Fibroblast of the aortic adventitia (primary cell): ENCODE results near the gene OR1D5. TPM values are rescaled to one million over a fixed set of nuclear protein-coding genes. Genes with fewer than 3 reads are reported as not detected.
"Not testable (repeated sequence)": the region's sequence is repeated elsewhere in the genome, so short reads cannot be mapped to it uniquely, and the experiment has no call there.

ENCODE experiments used
- DNase-seq: peaks from one replicate; pipeline ENCODE4 v3.0.0-alpha.2; 2010; ENCODE audit warnings: low read depth
- H3K4me3 ChIP-seq: 2 replicates; pipeline ENCODE4 v1.5.1; 2011; ENCODE audit warnings: low read depth, mild to moderate bottlenecking, control low read depth, low read length, moderate library complexity
- total RNA-seq: library from RNA; depleted of rRNA; stranded (reverse); fragments of >200 nt; gene quantifications from 2 replicates; pipeline ENCODE4 v1.2.3, GENCODE V29; 2012; ENCODE audit warnings: low replicate concordance
- TF ChIP-seq, protein P1 (sequence below): IDR thresholded peaks from 2 replicates; pipeline ENCODE4 v1.5.1; 2011; ENCODE audit warnings: mild to moderate bottlenecking, low read length, control low read depth, inconsistent platforms; ENCODE audit not compliant: insufficient read depth

OR1D5 gene, protein sequence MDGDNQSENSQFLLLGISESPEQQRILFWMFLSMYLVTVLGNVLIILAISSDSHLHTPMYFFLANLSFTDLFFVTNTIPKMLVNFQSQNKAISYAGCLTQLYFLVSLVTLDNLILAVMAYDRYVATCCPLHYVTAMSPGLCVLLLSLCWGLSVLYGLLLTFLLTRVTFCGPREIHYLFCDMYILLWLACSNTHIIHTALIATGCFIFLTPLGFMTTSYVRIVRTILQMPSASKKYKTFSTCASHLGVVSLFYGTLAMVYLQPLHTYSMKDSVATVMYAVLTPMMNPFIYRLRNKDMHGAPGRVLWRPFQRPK
- not detected in 2 replicates for total RNA-seq

DNA sequence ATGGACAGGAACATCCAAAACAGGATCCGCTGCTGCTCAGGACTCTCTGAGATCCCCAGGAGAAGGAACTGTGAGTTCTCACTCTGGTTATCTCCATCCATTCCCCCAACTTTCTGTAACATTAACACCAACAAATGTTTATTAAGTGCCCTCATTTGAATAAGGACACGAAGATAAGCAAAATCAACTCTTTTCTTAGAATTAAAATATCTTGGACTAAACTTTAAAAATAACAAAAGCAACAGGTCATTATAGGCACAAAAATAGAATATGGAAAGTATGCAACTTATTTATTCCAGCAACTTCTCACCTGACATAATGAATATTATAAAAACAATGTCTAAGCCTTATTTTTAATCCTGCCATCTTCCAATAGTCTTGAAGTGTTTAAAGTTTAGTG is at the start of gene OR1D5:
OR1D5 (minus strand) TSS at position 101 of the 400 bp plus-strand sequence; CDS start at position 101, 0 bp downstream.
- H3K4me3 ChIP-seq, DNase-seq: not testable (repeated sequence)

DNA sequence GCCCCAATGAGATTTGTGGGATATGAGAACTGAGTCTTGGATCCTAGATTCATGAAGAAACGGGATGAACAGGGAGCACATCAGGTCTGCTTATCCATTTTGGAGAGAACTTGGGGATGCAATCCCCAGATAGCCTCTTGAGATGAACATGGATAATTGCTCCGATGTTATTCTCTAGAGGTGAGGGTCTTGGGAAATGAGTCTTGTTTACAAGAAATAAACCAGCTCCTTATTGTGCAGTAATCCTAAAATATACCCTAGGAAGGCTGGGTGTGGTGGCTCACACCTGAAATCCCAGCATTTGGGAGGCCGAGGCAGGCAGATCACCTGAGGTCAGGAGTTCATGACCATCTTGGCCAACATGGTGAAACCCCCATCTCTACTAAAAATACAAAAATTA is 40.9 kb upstream of the OR1D5 start, which contains the start of gene OR1D2:
OR1D2 (minus strand) TSS at position 101 of the 400 bp plus-strand sequence. CDS start 11,426 bp downstream, outside the sequence.
- TF ChIP-seq, protein P1, sequence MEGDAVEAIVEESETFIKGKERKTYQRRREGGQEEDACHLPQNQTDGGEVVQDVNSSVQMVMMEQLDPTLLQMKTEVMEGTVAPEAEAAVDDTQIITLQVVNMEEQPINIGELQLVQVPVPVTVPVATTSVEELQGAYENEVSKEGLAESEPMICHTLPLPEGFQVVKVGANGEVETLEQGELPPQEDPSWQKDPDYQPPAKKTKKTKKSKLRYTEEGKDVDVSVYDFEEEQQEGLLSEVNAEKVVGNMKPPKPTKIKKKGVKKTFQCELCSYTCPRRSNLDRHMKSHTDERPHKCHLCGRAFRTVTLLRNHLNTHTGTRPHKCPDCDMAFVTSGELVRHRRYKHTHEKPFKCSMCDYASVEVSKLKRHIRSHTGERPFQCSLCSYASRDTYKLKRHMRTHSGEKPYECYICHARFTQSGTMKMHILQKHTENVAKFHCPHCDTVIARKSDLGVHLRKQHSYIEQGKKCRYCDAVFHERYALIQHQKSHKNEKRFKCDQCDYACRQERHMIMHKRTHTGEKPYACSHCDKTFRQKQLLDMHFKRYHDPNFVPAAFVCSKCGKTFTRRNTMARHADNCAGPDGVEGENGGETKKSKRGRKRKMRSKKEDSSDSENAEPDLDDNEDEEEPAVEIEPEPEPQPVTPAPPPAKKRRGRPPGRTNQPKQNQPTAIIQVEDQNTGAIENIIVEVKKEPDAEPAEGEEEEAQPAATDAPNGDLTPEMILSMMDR: no peak
- no peak within 1 kb of the TSS for H3K4me3 ChIP-seq
- DNase-seq: no peak

DNA sequence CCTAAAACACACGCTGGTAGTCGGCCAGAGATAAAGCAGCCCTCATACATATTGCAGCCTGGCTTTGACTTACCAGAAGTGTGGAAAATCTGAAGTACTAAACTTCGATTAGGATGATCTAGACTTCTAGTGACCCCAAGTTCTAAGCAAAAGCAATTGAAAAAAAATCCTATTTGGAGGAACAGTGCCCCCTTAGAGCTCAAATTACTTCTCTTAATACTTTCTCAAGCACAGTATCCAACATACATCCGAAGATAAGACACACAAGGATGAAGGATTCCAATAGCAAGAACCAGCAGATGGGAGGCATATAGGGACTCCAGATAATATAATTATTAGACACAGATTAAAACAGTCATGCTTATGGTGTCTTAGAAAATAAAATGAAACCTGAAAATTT is 10.4 kb upstream of the OR1D5 start:
- not testable (repeated sequence) for DNase-seq

DNA sequence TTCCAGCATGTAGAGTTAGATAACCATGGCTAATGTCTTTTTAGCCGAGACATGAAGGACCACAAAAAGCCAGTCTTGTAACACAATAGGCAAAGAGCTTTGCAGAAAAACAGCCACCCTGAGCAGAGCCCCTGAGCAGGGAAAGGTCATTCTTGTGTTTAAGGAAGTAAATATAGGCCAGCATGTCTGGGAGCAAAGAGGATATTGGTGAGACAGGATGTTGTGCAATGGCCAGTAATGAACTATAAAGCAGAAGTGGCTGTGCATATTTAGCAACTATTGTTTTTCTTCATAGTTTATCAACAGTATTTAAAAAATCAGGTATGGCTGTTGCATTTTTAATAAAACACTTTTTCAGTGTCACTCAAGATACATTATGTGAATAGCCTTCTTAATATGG is 1.8 kb upstream of the OR1D5 start:
- not testable (repeated sequence) for DNase-seq, H3K4me3 ChIP-seq

More for the DNA sequence above, 10.4 kb upstream of the OR1D5 start:
- not testable (repeated sequence) for H3K4me3 ChIP-seq

DNA sequence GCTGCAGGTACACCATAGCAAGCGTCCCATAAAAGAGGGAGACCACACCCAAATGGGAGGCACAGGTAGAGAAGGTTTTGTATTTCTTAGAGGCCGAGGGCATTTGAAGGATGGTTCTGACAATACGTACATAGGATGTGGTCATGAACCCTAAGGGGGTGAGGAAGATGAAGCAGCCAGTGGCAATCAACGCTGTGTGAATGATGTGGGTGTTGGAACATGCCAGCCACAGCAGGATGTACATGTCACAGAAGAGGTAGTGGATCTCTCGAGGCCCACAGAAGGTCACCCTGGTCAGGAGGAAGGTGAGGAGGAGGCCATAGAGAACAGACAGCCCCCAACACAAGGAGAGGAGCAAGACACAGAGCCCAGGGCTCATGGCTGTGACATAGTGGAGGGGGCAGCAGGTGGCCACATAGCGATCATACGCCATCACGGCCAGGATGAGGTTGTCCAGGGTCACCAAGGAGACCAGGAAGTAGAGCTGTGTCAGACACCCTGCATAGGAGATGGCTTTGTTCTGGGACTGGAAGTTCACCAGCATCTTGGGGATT is 506 bp downstream of the OR1D5 start:
- H3K4me3 ChIP-seq, DNase-seq: not testable (repeated sequence)

DNA sequence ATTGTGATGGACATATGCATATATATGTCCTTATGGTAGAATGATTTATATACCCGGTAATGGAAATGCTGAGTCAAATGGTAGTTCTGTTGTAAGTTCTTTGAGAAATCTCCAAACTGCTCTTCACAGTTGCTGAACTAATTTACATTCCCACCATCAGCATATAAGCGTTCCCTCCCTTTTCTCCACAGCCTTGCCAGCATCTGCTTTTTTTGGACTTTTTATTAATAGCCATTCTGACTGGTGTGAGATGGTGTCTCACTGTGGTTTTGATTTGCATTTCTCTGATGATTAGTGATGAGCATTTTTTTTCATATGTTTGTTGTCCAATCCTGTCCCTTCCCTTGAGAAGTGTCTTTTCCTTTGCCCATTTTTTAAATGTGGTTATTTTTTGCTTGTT is 8.5 kb downstream of the OR1D5 start:
- not testable (repeated sequence) for DNase-seq, H3K4me3 ChIP-seq

DNA sequence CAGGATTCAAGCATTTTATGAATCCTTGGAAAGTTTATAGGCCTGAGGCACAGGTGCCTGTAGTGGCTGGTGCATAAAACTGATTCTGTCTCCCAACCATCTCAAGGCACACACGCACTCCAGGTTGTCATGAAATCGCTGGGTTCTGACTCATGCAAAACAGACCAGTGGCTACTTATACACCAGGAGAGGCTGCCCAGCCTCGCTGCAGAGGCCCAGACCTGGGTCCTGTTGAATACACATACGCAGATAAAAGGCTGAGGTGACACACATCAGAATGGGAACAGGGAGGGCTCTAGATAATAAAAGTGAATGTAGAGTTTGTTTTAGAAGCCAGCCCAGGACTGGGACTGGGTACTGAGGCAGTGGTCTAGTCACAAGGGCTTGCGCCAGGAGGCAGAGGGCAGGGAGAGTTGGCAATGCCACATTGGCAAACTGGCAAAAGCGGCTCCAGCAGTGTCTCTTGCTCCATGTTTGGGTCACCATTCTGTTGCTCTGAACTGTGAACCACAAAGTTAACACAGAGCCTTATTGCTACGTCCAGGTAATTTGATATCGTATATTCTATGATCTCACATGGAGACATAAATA is 13.6 kb downstream of the OR1D5 start:
- peak overlapping the region; percentile 91 for H3K4me3 ChIP-seq
- TF ChIP-seq, protein P1: no peak
- DNase-seq: no peak

DNA sequence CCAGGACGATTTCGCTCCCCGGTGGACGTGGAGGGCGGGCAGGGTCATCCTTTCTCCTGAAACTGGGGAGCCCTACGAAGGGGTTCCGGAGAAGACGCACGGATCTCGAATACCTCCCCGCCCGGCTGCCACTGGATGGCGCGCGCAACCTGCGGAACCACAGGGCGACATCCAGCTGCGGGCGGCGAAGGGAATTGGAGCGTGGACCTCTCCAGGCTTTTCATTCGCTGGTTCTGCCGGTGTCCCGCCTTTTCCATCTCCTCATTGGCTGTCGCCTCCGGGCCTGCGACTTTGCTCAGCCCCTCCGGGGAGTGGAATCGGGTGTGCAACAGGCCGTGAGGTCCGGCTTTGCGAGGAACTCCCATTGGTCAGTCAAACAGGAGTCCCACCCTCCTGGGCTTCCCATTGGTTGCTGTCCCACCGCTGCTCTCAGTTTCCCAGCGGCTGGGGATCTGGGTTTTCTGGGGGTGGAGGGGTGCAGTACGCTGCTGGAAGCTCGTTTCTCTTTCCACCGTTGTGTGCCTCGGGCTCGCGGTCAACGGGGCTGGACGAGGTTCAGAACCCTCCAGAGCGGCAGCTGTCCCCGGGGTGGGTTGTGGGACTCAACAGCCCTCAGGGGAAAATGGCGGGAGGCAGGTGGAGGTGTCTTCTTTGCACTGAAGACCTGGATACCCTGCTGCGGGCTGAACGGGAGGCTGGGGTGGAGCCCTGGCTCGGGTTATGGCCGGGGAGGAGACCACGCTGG is 14.5 kb downstream of the OR1D5 start:
- H3K4me3 ChIP-seq: peak overlapping the region; percentile 91
- DNase-seq: peak; percentile 97
- TF ChIP-seq, protein P1: peak; percentile 57

DNA sequence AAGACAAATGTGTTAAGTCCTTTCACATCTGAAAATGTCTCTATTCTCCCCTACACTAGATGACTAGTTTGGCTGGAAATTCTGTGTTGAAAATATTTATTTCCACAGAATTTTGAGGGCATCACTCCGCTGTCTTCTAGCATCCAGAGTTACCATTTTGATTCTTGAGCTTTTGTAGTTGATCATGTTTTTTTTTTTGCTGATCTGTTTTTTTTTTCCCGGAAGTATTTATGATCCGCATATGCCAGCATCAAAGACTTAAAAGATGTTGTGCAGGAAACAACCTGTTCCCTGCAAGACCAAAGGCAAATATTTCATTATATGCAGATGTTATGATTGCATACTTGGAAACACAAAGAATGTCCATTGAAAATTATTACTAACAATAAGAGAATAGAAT is 16.7 kb downstream of the OR1D5 start:
- TF ChIP-seq, protein P1: no peak
- no peak overlapping the region for H3K4me3 ChIP-seq
- no peak for DNase-seq
